ENCODE measurements around the gene ARMC5. TPM values are rescaled to one million over a fixed set of nuclear protein-coding genes. Genes with fewer than 3 reads are reported as not detected.

Gene ARMC5
- total RNA-seq, 1 experiment from 2014 or later = 18.6 TPM

GRCh38 chr16:31458073-31458843 is 1.0 kb upstream of the ARMC5 start:
- Histone ChIP-seq H3K4me1 (replicated peaks; ENCODE audit: insufficient read depth) (peaks cover 49% of the 10 kb centered on the region), H3K27me3 (ENCODE audit: insufficient read depth, low read depth) (no peaks in the 10 kb centered on the region), H2AFZ (peak overlapping the region; percentile 86), H3F3A (ENCODE audit: insufficient read depth, low read depth) (peaks cover 41% of the 10 kb centered on the region), H3K4me3 (peak overlapping the region; percentile 80), H3K9me3 (ENCODE audit: insufficient read depth, low read depth) (no peaks in the 10 kb centered on the region), H3K36me3 (ENCODE audit: low read depth) (no peaks in the 10 kb centered on the region), H3K79me2 (ENCODE audit: low read depth) (peaks cover 54% of the 10 kb centered on the region), H3K4me2 (peak overlapping the region; percentile 86), H3K9me2 (ENCODE audit: insufficient read depth) (no peaks in the 10 kb centered on the region), H4K20me1 (ENCODE audit: insufficient read depth) (peaks cover 20% of the 10 kb centered on the region), H3K27ac (peak overlapping the region; percentile 95)
- TF ChIP-seq EZH2 (IDR thresholded peaks at IDR 0.05; ENCODE audit: low read depth) (no peak), CTCF (conservative IDR thresholded peaks at IDR 0.05) (no peak)
- BruUV-seq (replicated peaks) = no TSS peak
- peak; percentile 63 to 65 for DNase-seq
- POLR2A ChIA-PET (ENCODE audit: unreplicated experiment) = interaction anchor here (0.5 to 0.7 kb wide), 5 partner anchors 13 to 327 kb away, joined by 4 to 9 read pairs (median 4); partner anchors contain the start of gene TGFB1I1
- CTCF ChIA-PET = interaction anchor here (0.6 to 2.0 kb wide), 6 partner anchors 15 to 890 kb away, joined by 3 to 8 read pairs (median 6); partner anchors contain the start of genes KAT8 and ZNF843
- intact Hi-C loops (cut with micrococcal nuclease; ENCODE audit: unreplicated experiment) = loop anchor here (2.0 to 10.0 kb wide), 5 partner anchors 239 to 803 kb away; partner anchors contain the start of genes FBRS, PRR14 and SETD1A

DNA sequence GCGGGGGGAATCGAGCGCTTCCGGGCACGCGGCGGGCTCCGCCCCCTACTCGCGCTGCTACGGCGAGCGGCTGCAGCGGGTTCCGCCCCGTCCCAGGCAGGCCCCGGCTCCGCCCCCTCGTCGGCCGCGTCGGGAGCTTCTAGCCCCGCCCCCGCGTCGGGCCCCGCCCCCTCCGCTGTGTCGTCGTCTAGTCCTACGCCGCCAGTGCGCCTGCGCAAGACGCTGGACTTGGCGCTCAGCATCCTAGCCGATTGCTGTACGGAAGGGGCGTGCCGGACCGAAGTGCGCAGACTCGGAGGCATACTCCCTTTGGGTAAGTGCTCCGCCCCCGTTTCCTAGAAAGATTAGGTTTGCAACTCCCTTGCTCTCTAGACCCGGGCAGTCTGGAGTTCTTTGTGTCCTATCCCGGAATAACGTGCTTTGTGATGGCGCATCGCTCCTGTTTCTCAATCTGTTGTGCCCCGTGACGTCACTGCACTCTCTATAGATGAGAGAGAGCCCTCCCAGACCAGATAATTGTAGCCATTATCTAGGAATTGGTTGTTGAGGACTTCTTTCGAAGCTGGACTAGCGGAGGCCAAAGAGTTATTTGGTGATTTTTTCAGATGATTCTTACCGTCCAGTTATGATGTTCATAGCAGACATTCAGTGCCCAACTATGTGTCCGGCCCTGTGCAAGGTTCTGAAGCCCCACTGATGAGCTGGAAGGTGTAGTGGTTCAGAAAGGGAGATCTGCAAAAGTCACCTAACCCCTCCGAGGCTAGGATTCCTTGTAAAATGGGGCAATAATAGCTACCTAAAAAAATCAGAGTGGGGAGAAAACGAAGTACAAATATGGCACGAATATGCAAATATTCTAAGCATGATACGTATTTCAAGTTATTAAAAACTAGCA is 633 bp downstream of the ARMC5 start:
- DNase-seq = peak; percentile 97 to 100
- intact Hi-C loops (cut with micrococcal nuclease; ENCODE audit: unreplicated experiment) = loop anchor here (1.0 to 10.0 kb wide), 8 partner anchors 17 to 805 kb away; partner anchors contain the start of genes FBRS, PRR14, RUSF1 and SETD1A
- Histone ChIP-seq H3K4me3 (peak overlapping the region; percentile 80), H3K27me3 (ENCODE audit: insufficient read depth, low read depth) (no peaks in the 10 kb centered on the region), H3K79me2 (ENCODE audit: low read depth) (peaks cover 52% of the 10 kb centered on the region), H4K20me1 (ENCODE audit: insufficient read depth) (peaks cover 20% of the 10 kb centered on the region), H3K4me1 (replicated peaks; ENCODE audit: insufficient read depth) (peaks cover 33% of the 10 kb centered on the region), H3K27ac (peak overlapping the region; percentile 95), H3K4me2 (peak overlapping the region; percentile 92), H3K36me3 (ENCODE audit: low read depth) (no peaks in the 10 kb centered on the region), H3F3A (ENCODE audit: insufficient read depth, low read depth) (peaks cover 29% of the 10 kb centered on the region), H3K9me2 (ENCODE audit: insufficient read depth) (no peaks in the 10 kb centered on the region), H2AFZ (peak overlapping the region; percentile 86), H3K9me3 (ENCODE audit: insufficient read depth, low read depth) (no peaks in the 10 kb centered on the region)
- TF ChIP-seq CTCF (conservative IDR thresholded peaks at IDR 0.05) (no peak), EZH2 (IDR thresholded peaks at IDR 0.05; ENCODE audit: low read depth) (no peak)
- ChIA-PET CTCF (interaction anchor here (0.5 to 1.6 kb wide), 7 partner anchors 13 to 475 kb away, joined by 3 to 10 read pairs (median 4); partner anchors contain the start of gene TGFB1I1), POLR2A (ENCODE audit: unreplicated experiment) (interaction anchor here (0.5 to 1.0 kb wide), 15 partner anchors 17 to 646 kb away, joined by 3 to 11 read pairs (median 7); partner anchors contain the start of genes FBXL19, KAT8, PRSS36 and RUSF1)
- BruUV-seq (replicated peaks) = no TSS peak

DNA sequence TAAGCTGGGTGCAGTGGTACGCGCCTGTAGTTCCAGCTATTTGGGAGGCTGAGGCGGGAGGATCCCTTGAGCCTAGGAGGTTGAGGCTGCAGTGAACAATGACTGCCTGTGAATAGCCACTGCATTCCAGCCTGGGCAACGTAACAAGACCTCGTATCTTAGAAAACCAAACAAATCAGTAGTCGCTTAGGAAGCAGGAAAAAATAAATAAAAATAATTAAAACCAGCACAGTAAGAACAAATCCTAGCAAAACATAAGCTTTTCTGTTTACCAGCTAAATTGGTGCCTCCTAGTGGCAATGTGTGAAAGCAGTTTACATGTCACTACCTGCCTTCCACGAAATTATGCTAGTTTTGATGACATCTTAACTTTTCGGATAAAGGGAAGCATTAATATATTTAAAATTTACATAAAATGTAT is 1.3 kb downstream of the ARMC5 start:
- H3K4me3 ChIP-seq = peak overlapping the region; percentile 59
- H3K9me2 ChIP-seq (ENCODE audit: insufficient read depth) = no peaks in the 10 kb centered on the region
- peak in 1 of 2 experiments; percentile 43 for DNase-seq
- H2AFZ ChIP-seq = no peak overlapping the region
- TSS peak; percentile 43 for BruUV-seq (replicated peaks)
- POLR2A ChIA-PET (ENCODE audit: unreplicated experiment) = interaction anchor here (0.6 to 1.0 kb wide), 8 partner anchors 13 to 398 kb away, joined by 3 to 9 read pairs (median 5); partner anchors contain the start of genes PRSS36 and RUSF1
- no peak overlapping the region for H3K27ac ChIP-seq
- no peaks in the 10 kb centered on the region for H3K9me3 ChIP-seq (ENCODE audit: insufficient read depth, low read depth)
- peaks cover 28% of the 10 kb centered on the region for H3K4me1 ChIP-seq (replicated peaks; ENCODE audit: insufficient read depth)
- H3K4me2 ChIP-seq = peak overlapping the region; percentile 92
- H3K36me3 ChIP-seq (ENCODE audit: low read depth) = no peaks in the 10 kb centered on the region
- H3K27me3 ChIP-seq (ENCODE audit: insufficient read depth, low read depth) = no peaks in the 10 kb centered on the region
- H3F3A ChIP-seq (ENCODE audit: insufficient read depth, low read depth) = peaks cover 29% of the 10 kb centered on the region
- peaks cover 16% of the 10 kb centered on the region for H4K20me1 ChIP-seq (ENCODE audit: insufficient read depth)
- TF ChIP-seq CTCF (conservative IDR thresholded peaks at IDR 0.05) = peak; percentile 73
- TF ChIP-seq EZH2 (IDR thresholded peaks at IDR 0.05; ENCODE audit: low read depth) = no peak
- CTCF ChIA-PET = interaction anchor here (0.5 to 1.6 kb wide), 7 partner anchors 12 to 476 kb away, joined by 3 to 10 read pairs (median 4); partner anchors contain the start of gene TGFB1I1
- H3K79me2 ChIP-seq (ENCODE audit: low read depth) = peaks cover 46% of the 10 kb centered on the region
- intact Hi-C loops (cut with micrococcal nuclease; ENCODE audit: unreplicated experiment) = no loop called here
